NCI-H1417 (cell line): ENCODE data around the gene CMTM1.

Experiments
- DNase-seq, 3 experiments: peaks; one replicate each; lab custom pipeline; 2025; lab: John Stamatoyannopoulos, UW

The CMTM1 gene, protein sequence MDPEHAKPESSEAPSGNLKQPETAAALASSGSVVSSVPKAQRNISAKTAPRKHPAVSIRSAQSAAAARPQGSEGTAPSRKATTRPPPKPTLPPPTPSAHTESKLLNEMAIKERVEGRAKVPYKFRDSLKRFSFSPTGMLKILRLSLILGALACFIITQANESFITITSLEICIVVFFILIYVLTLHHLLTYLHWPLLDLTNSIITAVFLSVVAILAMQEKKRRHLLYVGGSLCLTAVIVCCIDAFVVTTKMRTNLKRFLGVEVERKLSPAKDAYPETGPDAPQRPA

DNA sequence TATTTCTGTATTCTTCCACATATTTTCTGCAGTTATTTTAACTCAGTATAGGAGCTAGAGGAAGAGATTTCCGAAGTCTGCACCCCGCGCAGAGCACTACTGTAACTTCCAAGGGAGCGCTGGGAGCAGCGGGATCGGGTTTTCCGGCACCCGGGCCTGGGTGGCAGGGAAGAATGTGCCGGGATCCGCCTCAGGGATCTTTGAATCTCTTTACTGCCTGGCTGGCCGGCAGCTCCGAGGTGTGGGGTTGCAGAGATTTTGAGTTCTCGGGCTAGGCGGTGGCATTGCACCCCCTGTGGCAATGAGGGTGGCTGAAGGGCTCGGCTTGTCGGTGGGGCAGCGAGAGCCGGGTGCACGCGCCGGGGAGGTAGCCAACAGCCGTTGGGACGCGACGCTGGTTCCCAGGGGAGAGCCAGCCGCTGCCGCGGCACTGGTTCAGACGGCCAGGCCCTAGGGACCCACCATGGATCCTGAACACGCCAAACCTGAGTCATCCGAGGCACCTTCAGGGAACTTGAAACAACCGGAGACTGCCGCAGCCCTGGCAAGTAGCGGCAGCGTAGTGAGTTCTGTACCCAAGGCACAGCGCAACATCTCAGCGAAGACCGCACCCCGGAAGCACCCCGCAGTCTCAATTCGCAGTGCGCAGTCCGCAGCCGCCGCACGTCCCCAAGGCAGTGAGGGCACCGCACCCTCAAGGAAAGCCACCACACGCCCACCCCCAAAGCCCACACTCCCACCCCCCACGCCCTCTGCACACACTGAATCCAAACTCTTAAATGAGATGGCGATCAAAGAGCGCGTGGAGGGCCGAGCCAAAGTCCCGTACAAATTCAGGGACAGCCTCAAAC is at the start of gene CMTM1:
TSS of gene CMTM1 (plus strand) at position 389 of the 851 bp plus-strand sequence. CDS start at position 464, 75 bp downstream.
- DNase-seq: no peak

DNA sequence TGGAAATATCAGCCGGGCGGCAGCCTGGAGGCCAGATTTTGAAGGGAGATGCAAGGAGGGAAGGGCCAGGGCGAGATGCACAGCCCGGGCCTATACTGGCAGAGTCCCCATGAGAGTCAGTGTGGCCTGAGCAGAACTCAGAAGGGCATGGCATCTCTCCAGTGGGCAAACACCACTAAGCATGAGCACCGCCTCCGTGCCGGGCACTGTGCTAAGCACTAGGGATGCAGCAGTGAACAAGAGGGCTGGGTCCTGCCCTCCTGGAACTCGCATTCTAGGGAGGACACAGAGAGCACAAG is 49.8 kb upstream of the CMTM1 start:
- DNase-seq: no peak

DNA sequence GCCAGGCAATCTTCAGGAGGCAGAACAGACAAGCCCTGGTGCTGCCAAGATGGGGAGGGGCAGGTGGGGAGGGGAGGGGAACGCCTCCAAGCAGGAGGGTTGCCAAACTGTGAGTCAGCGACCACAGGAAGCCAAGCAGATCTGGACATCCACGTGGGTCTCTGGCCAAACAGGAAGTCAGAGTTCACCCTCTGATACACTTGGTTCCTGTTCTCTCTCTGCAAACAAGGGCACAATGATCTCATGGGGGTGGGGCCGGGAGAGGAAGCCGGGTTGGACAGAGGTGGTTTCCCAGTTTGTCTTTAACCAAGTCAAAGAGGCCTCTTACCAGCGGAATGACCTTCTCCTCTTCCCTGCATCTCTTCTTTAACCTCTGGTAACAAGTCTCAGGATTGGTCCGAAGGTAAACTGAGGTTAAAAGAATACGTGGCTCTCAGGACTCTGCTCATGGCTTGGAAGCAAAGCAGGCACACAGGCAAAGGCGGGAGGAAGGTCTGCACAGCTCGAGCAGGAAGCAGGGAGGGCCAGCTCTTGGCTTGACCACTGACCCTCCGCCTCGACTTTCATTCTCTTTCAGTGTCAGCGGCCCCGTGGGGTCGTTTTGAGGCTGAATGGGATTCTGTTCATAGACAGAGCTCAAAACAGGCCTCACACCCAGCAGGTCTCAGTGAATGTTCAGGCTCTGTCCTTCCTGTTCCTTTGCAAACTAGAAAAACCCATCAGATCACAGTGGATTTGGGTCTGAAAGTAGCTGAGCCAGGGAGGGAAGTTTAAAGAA is 49.2 kb upstream of the CMTM1 start:
- DNase-seq: peak in 2 of 3 experiments; percentile 22 to 42

DNA sequence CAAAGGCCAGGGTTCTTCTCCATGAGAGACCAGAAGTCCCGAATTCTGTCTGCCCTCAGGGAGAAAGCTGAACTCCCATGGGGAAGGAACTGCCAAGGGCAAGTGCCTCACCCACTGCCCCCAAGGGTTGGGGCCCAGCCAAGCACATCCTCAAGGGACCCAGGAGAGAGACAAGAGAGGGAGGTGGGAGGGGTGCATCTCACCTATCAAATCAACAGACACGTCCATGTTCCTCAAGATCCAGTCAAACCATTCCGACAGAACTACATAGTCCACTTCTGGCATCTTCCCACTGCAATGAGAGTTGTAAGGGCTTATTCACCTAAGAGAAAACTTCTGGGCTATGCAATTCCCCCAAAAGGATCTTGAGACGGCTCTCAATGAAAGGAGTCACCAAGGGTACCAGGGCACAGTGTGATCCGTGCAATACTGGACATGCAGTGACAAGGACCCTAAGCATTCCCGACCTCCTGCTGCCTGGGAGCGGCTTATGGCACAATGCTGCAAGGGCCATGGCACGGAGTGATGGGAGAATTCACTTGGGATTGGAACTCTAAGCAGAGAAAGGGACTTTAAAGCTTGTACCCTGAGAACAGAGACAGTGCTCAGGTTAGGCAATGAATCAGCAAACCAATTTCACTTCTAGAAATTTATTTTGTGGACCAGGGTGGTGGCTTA is 48.5 kb upstream of the CMTM1 start:
- no peak for DNase-seq

DNA sequence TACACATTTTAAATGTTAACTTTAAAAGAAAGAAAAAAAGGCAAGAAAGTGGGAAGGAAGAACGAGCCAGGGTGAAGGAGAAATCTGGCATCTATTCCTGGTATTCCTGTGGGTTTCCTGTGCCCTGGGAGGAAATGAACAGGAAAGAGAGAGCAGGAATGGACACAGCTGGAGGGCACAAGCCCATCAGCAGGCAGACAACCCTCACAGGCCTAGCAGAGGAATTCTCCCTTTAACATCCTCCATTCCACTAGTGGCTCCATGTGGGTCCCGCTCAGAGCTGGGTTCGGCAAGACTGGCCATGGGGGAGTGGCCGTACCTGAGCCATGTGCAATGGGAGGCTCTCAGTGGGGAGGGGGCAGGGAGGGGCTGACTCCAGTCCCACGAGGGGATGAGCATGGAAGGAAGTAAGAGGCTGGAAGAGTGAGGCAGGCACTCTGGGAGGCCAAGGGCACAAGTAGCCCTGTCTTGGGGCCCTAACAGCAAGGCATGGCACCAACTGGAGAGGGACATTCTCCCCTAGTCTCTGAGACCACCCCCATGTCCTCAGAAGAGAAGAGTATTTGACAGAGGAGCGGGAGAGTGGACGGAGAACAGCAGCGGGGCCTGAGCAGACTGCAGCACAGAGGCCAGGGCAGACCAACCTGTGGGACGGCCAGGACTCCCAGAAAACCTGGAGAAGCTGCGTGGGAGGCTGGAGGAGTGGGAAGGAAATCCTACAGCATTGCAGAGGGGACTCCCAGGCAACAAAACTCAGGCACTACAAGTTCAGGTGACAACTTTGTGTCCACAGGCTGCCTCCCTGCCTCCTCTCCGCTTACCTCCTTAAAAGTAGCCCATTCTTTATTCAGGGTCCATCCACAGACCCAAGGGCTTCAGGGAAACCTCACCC is 46.5 kb upstream of the CMTM1 start:
- no peak for DNase-seq

DNA sequence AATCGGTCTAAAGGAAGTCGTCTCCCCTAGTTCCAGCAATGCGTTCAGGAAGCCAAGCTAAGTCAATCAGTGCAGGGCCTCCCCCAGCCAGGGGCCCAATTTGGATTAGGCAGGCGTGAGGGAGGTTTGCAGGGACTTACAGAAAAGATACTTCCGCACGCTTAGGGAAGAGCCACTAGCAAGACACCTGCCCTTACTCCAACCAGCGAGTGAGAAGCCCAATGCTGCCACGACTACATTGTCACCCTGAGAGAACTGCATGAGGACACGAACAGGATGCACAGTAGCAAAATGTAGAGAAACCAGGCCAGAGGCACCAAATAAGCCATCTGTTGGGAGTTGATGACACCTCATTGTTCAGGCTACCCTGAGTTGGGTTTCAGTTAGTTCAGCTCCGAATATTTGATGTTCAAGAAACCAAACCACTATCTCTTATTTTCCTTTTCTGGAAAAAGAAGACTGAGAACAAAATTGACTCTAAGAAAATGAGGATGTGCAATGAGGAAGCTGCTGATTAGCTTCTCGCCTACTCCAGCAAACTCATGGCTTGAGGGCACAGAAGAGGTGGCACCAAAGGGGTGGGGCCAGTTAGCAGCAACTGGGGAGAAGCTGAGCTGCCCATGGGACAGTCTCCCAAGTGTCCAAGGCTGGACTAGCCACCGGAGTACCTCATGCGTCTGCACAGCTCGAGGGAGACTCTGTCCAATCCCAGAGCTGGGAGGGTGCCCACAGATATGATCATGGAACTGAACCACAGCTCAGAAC is 45.7 kb upstream of the CMTM1 start:
- DNase-seq: no peak

DNA sequence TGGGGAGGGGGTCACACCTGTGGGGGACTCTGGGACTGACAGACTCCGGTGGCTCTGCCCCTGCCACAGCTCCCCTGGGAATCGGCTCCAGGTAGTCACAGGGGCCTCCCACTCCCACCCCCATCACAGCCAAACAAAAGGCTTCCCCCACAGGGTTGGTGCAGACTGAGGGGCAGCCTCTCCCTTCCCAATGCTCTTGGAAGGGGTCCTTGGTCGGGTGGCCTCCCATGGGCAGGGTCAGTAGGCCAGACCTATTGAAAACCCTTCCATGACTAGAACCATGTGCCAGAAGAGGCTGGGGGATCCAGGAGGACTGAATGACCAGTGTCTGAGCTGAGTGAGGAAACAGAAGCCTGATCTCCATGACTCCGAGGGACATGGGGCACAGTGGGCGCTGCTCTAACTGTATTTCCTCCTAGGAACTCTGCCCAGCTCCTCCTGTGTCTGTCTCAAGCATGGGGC is 45.0 kb upstream of the CMTM1 start:
- DNase-seq: no peak

DNA sequence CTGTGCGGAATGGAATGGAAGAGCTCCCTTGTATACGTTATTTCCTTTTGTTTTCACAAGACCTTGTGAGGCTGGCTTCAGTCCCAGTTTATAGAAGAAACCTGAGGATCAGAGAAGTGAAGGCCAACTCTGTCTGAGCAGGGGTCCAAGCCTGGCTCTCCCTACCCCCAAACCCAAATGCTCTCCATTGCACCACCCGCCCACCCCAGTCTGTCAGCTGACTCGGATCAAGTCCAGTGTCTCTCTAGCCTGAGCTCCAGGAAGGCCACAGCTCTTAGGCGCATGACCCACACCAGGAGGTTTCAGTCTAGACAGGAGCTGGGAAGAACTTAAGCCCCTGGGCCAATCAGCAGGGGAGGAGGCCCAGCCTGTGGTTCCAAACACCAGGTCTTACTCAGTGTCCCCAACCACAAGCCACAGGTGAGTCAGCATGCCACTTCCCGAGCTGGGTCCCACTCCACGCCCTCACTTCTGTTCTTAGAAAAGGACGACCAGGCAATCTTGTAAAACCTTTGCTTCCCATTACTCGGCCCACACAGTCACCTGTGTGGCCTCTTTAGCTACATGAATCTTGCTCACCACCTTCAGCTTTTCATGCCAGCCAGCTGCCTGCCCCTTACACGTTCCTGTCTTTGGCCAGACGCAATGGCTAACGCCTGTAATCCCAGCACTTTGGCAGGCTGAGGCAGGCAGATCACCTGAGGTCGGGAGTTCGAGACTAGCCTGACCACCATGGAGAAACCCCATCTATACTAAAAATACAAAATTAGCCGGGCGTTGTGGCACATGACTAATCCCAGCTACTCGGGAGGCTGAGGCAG is 44.1 kb upstream of the CMTM1 start:
- no peak for DNase-seq

DNA sequence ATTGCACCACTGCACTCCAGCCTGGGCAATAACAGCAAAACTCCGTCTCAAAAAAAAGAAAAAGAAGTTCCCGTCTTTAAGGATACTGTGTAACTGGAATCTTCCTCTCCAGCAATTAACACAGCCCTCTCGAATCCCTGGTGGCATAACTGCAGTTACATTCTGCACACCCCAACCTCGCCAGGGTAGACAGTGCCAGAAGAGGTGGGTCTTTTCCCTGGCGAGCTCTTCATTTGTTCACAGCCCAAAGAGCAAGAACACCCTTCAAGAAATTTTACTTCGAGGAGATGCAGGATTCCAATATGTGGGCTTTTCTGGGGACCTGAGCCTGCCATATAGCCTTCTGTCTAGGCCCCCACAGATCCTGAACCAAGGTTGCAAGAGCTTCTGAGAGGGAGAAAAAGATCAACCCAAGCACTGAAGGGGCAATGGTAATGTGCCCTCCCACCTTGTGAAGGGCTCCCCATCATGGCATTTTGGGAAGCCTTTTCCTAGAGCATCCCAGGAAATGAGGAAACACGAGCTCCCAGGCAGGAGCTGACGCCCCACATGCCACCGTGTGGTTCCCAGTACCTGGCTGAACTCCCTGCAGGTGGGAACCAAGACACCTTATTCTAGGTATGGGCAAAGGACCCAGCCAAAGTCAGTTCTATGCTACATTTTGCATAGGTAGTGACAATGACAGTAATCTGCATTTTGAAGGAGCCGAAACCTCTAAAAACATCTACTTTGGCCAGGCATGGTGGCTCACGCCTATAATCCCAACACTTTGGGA is 43.2 kb upstream of the CMTM1 start:
- DNase-seq: no peak

DNA sequence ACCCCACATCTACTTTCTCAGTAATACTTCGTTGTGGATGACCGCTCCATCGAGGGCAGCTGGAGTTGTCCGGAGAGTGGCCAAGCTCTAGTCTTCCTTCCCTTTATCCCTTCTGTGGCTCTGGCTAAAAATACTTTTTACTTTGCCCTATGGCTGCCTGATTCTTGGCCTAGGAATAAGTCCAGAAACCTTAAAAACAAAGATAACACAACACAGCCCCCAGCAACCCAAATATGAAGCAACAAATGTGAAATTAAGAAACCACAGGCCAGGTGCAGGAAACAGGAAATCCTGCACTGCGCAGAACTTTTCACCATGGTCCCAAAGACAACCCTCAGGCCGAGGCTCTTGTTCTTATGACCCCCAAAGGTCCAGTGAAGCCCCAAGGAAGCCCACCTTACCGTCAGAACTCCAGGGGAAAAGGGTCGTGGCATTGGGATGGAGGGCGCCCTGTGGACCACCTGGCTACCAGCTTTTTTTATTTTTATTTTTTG is 42.3 kb upstream of the CMTM1 start:
- DNase-seq: no peak

DNA sequence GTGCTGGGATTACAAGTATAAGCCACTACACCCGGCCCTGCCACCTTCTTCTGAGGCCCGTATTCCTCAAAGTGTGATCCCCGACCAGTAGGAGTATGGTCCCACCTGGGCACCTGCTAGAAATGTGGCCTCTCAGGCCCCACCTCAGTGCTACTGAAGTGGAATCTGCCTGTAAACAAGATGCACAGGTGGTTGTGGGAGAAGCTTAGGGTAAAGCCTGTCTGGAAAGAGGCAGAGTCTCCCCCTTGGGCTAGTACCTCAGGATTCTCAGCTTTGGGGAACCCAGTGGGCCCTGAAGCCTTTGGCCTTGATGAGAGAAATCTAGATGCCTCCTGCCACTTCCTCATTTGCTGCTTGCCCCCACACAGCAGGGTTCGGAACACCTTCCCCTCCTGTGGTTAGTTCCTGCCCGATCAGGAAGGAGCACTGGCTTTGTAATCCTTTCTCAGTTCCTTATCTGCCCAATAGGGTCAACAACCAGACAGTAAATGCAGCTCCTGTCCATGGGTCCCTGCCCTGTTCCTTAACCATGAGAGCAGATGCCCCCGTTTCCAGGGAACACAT is 41.6 kb upstream of the CMTM1 start:
- no peak for DNase-seq

DNA sequence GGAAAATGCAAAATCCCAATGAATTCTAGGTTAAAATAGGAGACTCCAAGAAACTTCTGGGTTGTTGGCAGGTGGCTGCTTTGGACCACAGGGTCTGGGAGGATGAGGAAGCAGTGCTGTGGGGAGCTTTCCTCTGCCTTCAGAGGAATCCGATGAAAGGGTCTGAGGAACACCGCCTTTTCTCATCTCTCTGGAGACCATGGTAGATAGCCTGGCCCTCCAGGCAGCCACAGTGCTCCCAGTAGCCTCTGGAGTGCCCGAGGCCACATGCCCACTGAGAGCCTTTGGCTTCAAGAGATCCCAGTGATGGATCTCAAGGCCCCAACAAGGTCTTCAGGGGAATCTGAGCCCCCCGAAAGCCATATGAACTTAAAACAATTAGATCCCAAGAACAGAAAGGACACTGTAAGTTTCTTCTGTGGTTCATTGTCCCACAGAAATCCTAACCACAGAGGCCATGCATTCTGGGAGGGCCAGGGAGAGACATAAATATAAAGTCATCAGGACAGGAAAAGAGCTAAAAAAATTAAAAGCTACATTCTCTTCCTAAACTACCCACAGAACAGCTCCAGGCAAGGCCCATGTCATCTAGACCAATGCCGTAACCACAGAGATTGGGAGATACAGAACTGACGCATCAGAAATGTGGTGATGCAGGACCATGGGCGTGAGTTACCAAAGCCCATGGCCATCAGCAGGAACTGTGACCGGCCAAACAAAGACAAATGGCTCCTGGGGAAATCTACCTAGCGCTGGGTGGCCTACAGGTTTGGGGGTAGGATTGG is 40.7 kb upstream of the CMTM1 start:
- no peak for DNase-seq

DNA sequence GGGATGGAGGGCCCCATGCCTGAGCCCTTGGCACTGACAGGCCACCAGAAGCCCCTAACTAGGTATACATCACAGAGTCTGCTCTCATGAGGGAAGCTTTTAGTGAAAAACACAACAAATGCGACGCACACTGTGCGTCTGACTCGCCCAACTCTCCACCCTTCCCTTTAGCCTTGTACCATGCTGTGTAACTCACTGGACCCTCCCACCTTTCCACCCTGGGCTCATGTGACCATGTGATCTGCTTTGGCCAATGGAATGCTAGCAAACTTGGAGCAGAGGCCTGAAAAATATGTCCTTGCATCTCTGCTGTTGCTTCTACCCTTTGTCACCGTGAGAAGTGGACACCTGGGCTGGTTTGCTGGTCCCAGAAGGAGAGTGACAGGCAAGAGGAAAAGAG is 37.9 kb upstream of the CMTM1 start:
- no peak for DNase-seq

DNA sequence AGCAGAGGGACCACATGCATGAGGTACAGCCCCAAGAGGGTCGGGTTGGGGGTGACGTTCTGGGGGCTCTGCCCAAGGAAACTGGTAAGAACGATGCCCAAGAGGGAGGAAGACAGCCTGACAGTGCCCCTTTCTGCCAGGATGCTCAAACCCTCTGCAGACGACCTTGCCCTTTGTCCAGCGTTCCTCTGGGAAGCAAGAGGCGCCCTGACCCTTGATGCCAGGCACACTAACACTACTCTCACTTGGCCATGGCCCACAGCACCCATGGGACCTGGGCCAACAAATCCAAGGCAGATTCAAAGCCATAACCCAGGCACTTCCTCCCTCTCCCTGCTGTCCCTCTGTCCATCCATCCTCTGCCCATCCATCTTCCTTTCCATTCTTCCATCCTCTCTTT is 36.8 kb upstream of the CMTM1 start:
- no peak for DNase-seq

DNA sequence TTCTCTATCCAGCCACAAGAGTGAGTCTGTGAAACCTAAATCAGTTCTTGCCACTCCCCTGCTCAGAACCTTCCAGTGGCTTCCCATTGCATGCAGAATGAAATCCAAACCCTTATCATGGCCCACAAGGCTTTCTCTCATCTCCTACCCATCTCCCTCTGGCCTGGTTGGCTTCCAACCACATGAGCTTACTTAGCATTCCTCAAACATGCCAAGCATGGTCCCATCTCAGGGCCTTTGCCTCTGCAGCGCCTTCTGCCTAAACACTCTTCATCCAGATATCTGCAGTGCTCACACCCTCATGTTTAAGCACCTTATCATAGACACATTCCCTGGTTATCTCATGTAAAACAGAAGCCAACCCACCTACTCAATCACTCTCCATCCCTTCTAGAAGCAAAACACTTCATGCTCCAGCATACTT is 31.9 kb upstream of the CMTM1 start:
- DNase-seq: no peak

DNA sequence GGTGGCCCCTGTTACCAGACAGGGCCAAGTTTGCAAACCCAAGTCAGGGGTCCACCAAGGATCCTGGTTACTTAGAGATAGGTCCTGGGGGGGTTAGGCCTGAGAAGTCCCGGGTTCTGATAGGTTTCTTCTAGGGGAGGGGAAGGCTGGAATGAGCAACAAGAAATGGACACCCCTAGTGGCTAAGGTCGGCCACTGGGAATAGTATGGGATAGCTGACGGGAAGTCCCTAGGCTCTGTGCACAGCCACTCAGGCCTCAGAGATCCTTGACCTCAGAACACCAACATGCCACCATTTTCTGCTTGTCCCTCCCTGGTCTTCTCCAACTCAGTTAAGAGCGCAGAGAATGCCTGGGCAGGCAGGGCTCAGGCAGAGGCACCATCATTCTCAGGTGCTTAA is 29.7 kb upstream of the CMTM1 start:
- DNase-seq: no peak

DNA sequence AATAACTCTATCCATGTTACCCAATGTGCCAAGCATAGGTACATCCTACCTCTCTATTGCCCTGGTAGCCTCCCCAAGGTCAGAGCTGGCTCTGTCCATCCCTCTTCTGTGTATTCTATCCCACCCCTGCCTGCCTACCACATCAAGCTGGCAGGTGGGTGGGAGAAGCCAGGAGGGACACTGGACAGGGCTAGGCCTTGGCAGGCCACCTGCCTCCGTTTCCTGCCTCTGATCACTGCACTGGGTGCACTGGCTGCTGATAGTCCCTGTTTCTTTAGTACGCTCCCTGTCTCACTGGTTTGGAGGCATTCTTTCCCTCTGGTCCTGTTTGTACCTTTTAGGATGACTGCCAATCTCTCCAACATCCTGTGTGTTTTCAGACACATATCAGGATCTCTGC is 29.0 kb upstream of the CMTM1 start:
- no peak for DNase-seq
